ENCODE results near the gene EGFLAM. TPM values are rescaled to one million over a fixed set of nuclear protein-coding genes. Genes with fewer than 3 reads are reported as not detected.

Gene EGFLAM
- total and polyA plus RNA-seq, 2 of the 4 experiments (the other 2 are of a cell fraction), result 0.77 to 1.1 TPM

- H3K4me2 ChIP-seq (ENCODE audit: low read depth, low read length), result no peak overlapping the region
- H3K4me3 ChIP-seq (ENCODE audit: insufficient read depth, low read depth, low read length), result no peak overlapping the region
- H2BK15ac ChIP-seq (ENCODE audit: low read depth, low read length), result no peak overlapping the region
- no peak overlapping the region for H2AK5ac ChIP-seq (ENCODE audit: low read depth, low read length)
- DNase-seq, result no peak
- no peak overlapping the region for H4K5ac ChIP-seq (ENCODE audit: low read depth, low read length)
- no peak overlapping the region for H3K4ac ChIP-seq (ENCODE audit: low read depth, low read length)
- no peak overlapping the region for H3K9ac ChIP-seq (ENCODE audit: low read depth, low read length)
- in situ Hi-C loops (cut with MboI; ENCODE audit: low sequenced_read_pairs) (loop anchor here (25.0 kb wide), 1 partner anchor 919 kb away; no protein-coding TSS in a partner anchor), dilution Hi-C loops (cut with HindIII; ENCODE audit: low sequenced_read_pairs, unreplicated experiment) (no loop called here), intact Hi-C loops (cut with micrococcal nuclease) (no loop called here)
- H3K79me1 ChIP-seq (ENCODE audit: low read depth in 1 of 2, low read length in 2 of 2), result no peaks in the 10 kb centered on the region
- H4K8ac ChIP-seq (ENCODE audit: low read depth in 2 of 2, low read length in 2 of 2), result no peak overlapping the region
- no peak overlapping the region for H3K14ac ChIP-seq (replicated peaks; ENCODE audit: low read depth, low read length)
- no peak overlapping the region for H2AK9ac ChIP-seq (replicated peaks; ENCODE audit: low read depth, low read length, poor library complexity)
- no peaks in the 10 kb centered on the region for H4K20me1 ChIP-seq (ENCODE audit: insufficient read depth, low read length)
- no TSS peak for BruUV-seq (replicated peaks)
- no peak for TF ChIP-seq RAD21 (IDR thresholded peaks at IDR 0.05; ENCODE audit: low read length)
- no peak for TF ChIP-seq MAZ (IDR thresholded peaks at IDR 0.05; ENCODE audit: borderline replicate concordance, low read depth, low read length)
- no peak for TF ChIP-seq USF2 (IDR thresholded peaks at IDR 0.05; ENCODE audit: low read depth, low read length)
- TF ChIP-seq NFE2L2 (IDR thresholded peaks at IDR 0.05; ENCODE audit: low read depth, low read length), result no peak
- TF ChIP-seq MXI1 (IDR thresholded peaks at IDR 0.05; ENCODE audit: borderline replicate concordance, low read depth, low read length), result no peak
- TF ChIP-seq RCOR1 (IDR thresholded peaks at IDR 0.05; ENCODE audit: insufficient replicate concordance, low read length), result no peak
- TF ChIP-seq CHD1 (IDR thresholded peaks at IDR 0.05; ENCODE audit: low read depth, low read length), result no peak
- no peak for TF ChIP-seq CEBPB (IDR thresholded peaks at IDR 0.05; ENCODE audit: low read depth, low read length)
- TF ChIP-seq FOS (IDR thresholded peaks at IDR 0.05; ENCODE audit: low read depth, low read length), result no peak
- TF ChIP-seq MAFK (IDR thresholded peaks at IDR 0.05; ENCODE audit: low read depth, low read length), result no peak
- TF ChIP-seq BHLHE40 (IDR thresholded peaks at IDR 0.05; ENCODE audit: low read depth, low read length), result no peak
- no peak for TF ChIP-seq SMC3 (IDR thresholded peaks at IDR 0.05; ENCODE audit: low read depth, low read length)
- TF ChIP-seq RFX5 (IDR thresholded peaks at IDR 0.05; ENCODE audit: low read depth, low read length), result no peak
- TF ChIP-seq, protein P1, sequence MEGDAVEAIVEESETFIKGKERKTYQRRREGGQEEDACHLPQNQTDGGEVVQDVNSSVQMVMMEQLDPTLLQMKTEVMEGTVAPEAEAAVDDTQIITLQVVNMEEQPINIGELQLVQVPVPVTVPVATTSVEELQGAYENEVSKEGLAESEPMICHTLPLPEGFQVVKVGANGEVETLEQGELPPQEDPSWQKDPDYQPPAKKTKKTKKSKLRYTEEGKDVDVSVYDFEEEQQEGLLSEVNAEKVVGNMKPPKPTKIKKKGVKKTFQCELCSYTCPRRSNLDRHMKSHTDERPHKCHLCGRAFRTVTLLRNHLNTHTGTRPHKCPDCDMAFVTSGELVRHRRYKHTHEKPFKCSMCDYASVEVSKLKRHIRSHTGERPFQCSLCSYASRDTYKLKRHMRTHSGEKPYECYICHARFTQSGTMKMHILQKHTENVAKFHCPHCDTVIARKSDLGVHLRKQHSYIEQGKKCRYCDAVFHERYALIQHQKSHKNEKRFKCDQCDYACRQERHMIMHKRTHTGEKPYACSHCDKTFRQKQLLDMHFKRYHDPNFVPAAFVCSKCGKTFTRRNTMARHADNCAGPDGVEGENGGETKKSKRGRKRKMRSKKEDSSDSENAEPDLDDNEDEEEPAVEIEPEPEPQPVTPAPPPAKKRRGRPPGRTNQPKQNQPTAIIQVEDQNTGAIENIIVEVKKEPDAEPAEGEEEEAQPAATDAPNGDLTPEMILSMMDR (conservative IDR thresholded peaks at IDR 0.05; ENCODE audit: low read depth, low read length), result no peak
- TF ChIP-seq POLR2A (IDR thresholded peaks at IDR 0.05; ENCODE audit: low read depth, low read length), result no peak
- TF ChIP-seq ELK1 (IDR thresholded peaks at IDR 0.05; ENCODE audit: borderline replicate concordance, low read depth, low read length), result no peak
- no peaks in the 10 kb centered on the region for H3K36me3 ChIP-seq (ENCODE audit: control insufficient read depth, insufficient read depth, low read length)
- H3K56ac ChIP-seq (ENCODE audit: extremely low read depth, insufficient read depth, low read length), result no peak overlapping the region
- H3K9me1 ChIP-seq (ENCODE audit: insufficient read depth, low read length), result no peaks in the 10 kb centered on the region; the same call in 1 of the 2 replicates
- no peak overlapping the region for H2BK20ac ChIP-seq (ENCODE audit: low read depth, low read length)
- H4K91ac ChIP-seq (ENCODE audit: insufficient read depth, low read depth, low read length), result no peak overlapping the region
- H2BK5ac ChIP-seq (ENCODE audit: low read depth, low read length, poor library complexity, severe bottlenecking), result no peak overlapping the region
- WGBS, 2 experiments (ENCODE audit: extremely low coverage in 2 of 2, insufficient read length in 1 of 2), result 86% methylated on average over 5 of the region's 15 CpGs; no CpG with 5 or more reads in 1 of the 2 experiments
- no peaks in the 10 kb centered on the region for H3K4me1 ChIP-seq (ENCODE audit: control insufficient read depth, insufficient read depth, low read length)
- H3K23ac ChIP-seq (ENCODE audit: low read depth, low read length), result no peak overlapping the region
- ChIA-PET CTCF (no interaction called here), POLR2A (ENCODE audit: unreplicated experiment) (no interaction called here)
- no peak overlapping the region for H3K27ac ChIP-seq (ENCODE audit: insufficient read depth, low read length)
- no peak overlapping the region for H2BK120ac ChIP-seq (ENCODE audit: low read depth, low read length)
- no peak overlapping the region for H2AFZ ChIP-seq (replicated peaks; ENCODE audit: low read length, poor library complexity)
- H3K9me3 ChIP-seq (ENCODE audit: control insufficient read depth, insufficient read depth, low read length), result no peaks in the 10 kb centered on the region
- H3K27me3 ChIP-seq (ENCODE audit: control insufficient read depth, insufficient read depth, low read length), result peaks cover 20% of the 10 kb centered on the region
- no peak overlapping the region for H3K18ac ChIP-seq (ENCODE audit: low read depth, low read length)
- no peak for ATAC-seq (ENCODE audit: low read depth)
These were observed 135.3 kb downstream of the EGFLAM start for GRCh38 chr5:38393636-38394035.

Data from IMR-90 (cell line).